SJCRH30 (cell line): Measurements from ENCODE around the gene ADPRHL1. TPM values are rescaled to one million over a fixed set of nuclear protein-coding genes. Genes with fewer than 3 reads are reported as not detected.
A peak's percentile ranks its signal among the peaks of the same experiment; 100 is the strongest.

Source experiments
- DNase-seq, 2 experiments: peaks; one replicate each; pipeline ENCODE4 v3.0.0-alpha.2; 2015 to 2020
- H3K27ac ChIP-seq: fragments of 250-450 bp; sonication (Bioruptor Pico); 2 replicates; pipeline ENCODE4 v1.5.1; 2020; ENCODE audit warnings: mild to moderate bottlenecking, moderate library complexity
- H3K27me3 ChIP-seq: fragments of 250-450 bp; sonication (Bioruptor Pico); 2 replicates; pipeline ENCODE4 v1.5.1; 2020; ENCODE audit warnings: mild to moderate bottlenecking, moderate library complexity
- H3K36me3 ChIP-seq: fragments of 250-450 bp; sonication (Bioruptor Pico); 2 replicates; pipeline ENCODE4 v1.5.1; 2020; ENCODE audit warnings: mild to moderate bottlenecking, moderate library complexity
- H3K4me1 ChIP-seq: fragments of 250-450 bp; sonication (Bioruptor Pico); 2 replicates; pipeline ENCODE4 v1.5.1; 2020; ENCODE audit warnings: mild to moderate bottlenecking, moderate library complexity
- H3K4me3 ChIP-seq: fragments of 250-450 bp; sonication (Bioruptor Pico); 2 replicates; pipeline ENCODE4 v1.5.1; 2020; ENCODE audit warnings: mild to moderate bottlenecking, moderate library complexity
- H3K9me3 ChIP-seq: fragments of 250-450 bp; sonication (Bioruptor Pico); replicated peaks from 2 replicates; pipeline ENCODE4 v1.5.1; 2020; ENCODE audit warnings: mild to moderate bottlenecking, moderate library complexity
- total RNA-seq: library from RNA; depleted of rRNA; stranded (reverse); fragments of >200 nt; shearing (Covaris generic); gene quantifications from 2 replicates; pipeline ENCODE4 v1.2.3, GENCODE V29; 2014

Gene ADPRHL1
- total RNA-seq, 1 experiment from 2014 or later = 2.2 TPM

DNA sequence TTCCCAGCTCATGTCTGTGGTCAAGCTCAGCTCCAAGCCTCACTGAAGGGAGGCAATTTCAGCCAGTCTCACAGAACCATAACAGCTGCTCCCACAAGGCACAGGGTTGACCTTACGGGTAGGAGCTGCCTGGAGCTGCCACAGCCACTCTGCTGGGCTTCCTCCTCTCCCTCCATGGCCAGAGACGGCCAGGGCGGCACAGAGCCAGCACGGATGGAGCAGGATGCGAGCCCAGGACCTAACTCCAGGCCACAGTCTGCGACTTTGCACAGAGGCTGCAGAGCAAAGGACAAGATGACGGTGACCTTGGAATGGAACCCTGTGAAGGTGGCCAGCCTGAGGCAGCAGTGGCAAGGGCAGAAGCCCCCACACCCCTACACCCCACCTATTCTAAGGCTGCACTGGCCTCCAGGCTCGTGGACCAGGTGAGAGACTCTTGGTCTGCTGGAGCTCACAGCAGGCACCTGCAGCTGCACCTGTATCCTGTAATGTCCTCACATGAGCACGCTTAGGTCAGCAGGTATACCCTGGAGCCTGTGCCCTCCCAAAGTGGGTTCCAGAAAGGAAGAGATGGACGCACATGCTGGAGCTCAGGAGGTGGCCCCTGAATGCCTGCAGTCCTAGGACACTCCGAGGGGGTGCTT, 29.6 kb downstream of the ADPRHL1 start:
- Histone ChIP-seq H3K4me3 (no peak overlapping the region), H3K9me3 (no peaks in the 10 kb centered on the region)
- DNase-seq = peak in 1 of 2 experiments; percentile 32

DNA sequence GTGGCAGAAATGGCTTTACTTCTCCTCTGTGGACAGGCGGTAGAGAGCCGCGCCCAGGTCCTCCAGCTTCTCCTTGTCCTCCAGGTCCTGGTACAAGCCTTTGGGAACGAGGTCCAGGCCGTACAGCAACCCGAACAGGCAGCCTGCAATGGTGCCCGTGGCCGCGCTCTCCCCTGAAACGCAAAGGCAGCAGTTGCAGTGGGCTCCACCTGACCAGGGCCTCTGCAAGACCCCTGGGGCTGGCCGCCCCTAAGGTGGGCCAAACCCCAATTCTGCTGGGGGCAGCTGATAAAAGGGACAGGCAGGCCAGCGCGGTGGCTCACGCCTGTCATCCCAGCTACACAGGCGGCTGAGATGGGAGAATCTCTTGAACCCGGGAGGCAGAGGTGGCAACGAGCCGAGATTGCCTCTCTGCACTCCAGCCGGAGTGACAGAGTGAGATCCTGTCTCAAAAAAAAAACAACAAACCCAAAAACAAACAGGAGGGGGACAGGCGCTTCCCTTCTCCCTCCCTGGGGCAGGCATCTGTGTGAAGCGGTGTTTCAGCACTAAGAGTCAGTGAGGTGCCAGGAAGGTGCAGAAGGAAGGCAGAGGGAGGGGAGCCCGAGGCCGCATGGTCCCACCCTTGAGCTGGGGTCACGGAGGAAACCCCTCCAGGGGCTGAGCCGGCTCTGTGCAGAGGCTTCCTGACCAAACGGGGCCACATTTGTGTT, 30.3 kb downstream of the ADPRHL1 start:
- no peak for DNase-seq
- no peaks in the 10 kb centered on the region for H3K27me3 ChIP-seq
- H3K4me1 ChIP-seq = peaks cover 11% of the 10 kb centered on the region; the same call in 1 of the 2 replicates
- no peak overlapping the region for H3K4me3 ChIP-seq
- H3K9me3 ChIP-seq = no peaks in the 10 kb centered on the region
- no peaks in the 10 kb centered on the region for H3K36me3 ChIP-seq
- no peak overlapping the region for H3K27ac ChIP-seq

More for the DNA sequence above, 29.6 kb downstream of the ADPRHL1 start:
- Histone ChIP-seq H3K4me1 (peaks cover 11% of the 10 kb centered on the region; the same call in 1 of the 2 replicates), H3K27me3 (no peaks in the 10 kb centered on the region), H3K27ac (no peak overlapping the region), H3K36me3 (no peaks in the 10 kb centered on the region)

GRCh38 chr13:113421673-113422270, 31.5 kb downstream of the ADPRHL1 start:
- Histone ChIP-seq H3K4me3 (peak overlapping the region; percentile 2; the same call in 1 of the 2 replicates), H3K27ac (no peak overlapping the region), H3K4me1 (peaks cover 9% of the 10 kb centered on the region; the same call in 1 of the 2 replicates), H3K27me3 (no peaks in the 10 kb centered on the region), H3K36me3 (no peaks in the 10 kb centered on the region), H3K9me3 (no peaks in the 10 kb centered on the region)
- DNase-seq = no peak

DNA sequence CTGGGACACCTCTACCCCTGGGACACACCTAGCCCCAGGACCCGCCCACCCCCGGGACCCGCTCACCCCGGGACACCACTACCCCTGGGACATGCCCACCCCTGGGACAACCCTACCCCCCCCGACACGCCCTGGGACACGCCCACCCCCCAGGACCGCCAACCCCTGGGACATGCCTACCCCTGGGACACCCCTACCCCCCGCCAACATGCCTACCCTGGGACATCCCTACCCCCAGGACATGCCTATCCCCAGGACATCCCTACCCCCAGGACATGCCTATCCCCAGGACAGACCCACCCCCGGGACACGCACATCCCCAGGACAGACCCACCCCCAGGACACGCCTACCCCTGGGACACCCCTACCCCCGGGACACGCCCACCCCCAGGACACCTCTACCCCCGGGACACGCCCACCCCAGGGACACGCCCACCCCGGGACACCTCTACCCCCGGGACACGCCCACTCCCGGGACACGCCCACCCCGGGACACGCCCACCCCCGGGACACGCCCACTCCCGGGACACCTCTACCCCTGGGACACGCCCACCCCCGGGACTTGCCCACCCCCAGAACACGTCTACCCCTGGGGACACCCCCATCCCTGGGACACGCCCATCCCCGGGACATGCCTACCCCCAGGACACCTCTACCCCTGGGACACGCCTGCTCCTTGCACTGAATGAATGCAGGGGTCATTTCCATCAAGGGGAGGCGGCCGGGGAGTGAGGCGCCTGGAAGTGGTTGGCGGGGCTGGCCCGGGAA, 32.3 kb downstream of the ADPRHL1 start:
- no peaks in the 10 kb centered on the region for H3K27me3 ChIP-seq
- no peaks in the 10 kb centered on the region for H3K36me3 ChIP-seq
- no peak for DNase-seq
- H3K27ac ChIP-seq = no peak overlapping the region
- no peaks in the 10 kb centered on the region for H3K9me3 ChIP-seq
- no peak overlapping the region for H3K4me3 ChIP-seq
- peaks cover 9% of the 10 kb centered on the region; the same call in 1 of the 2 replicates for H3K4me1 ChIP-seq

GRCh38 chr13:113420232-113420631, 33.1 kb downstream of the ADPRHL1 start:
- Histone ChIP-seq H3K27me3 (no peaks in the 10 kb centered on the region), H3K27ac (no peak overlapping the region), H3K9me3 (no peaks in the 10 kb centered on the region), H3K36me3 (no peaks in the 10 kb centered on the region), H3K4me1 (peaks cover 7% of the 10 kb centered on the region; the same call in 1 of the 2 replicates), H3K4me3 (no peak overlapping the region)
- no peak for DNase-seq

DNA sequence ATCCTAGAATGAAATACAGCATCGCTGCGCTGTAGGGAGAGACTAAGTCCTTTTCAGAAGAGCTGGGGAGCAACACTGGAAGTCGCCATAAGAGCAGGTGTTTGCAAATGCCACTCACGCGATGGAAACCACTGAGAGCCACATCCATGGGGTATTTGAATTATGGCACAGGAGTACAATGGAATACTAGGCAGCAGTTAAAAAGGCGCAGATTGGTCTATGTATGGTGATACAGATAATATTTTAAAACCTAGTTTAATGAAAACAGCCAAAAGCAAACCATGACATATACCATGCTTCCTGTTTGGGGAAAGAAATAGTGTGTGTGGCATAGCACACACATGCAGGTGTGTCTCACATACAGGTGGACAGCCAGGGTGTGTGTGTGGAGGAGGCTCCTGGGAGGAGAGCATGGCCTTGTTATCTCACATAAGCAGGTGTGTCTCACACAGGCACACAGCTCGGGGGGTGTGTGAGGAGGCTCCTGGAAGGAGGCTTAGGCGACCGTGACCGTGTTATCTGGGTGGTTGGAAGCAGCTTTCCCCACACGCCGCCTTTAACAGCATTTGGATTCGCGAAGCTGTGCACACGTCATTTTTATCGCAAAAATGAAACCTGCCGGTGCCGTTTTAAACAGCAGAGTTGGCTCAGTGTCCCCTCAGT, 33.6 kb downstream of the ADPRHL1 start:
- H3K27me3 ChIP-seq = no peaks in the 10 kb centered on the region
- H3K4me3 ChIP-seq = no peak overlapping the region
- peaks cover 7% of the 10 kb centered on the region; the same call in 1 of the 2 replicates for H3K4me1 ChIP-seq
- no peaks in the 10 kb centered on the region for H3K9me3 ChIP-seq
- H3K36me3 ChIP-seq = no peaks in the 10 kb centered on the region
- H3K27ac ChIP-seq = no peak overlapping the region
- no peak for DNase-seq

- no peak overlapping the region for H3K27ac ChIP-seq
- no peak for DNase-seq
- no peak overlapping the region for H3K4me3 ChIP-seq
- no peaks in the 10 kb centered on the region for H3K36me3 ChIP-seq
- H3K9me3 ChIP-seq = no peaks in the 10 kb centered on the region
- no peaks in the 10 kb centered on the region for H3K27me3 ChIP-seq
- peaks cover 7% of the 10 kb centered on the region; the same call in 1 of the 2 replicates for H3K4me1 ChIP-seq
Measured at GRCh38 chr13:113418722-113419049, 34.6 kb downstream of the ADPRHL1 start.

GRCh38 chr13:113417836-113418721, 35.2 kb downstream of the ADPRHL1 start:
- no peak for DNase-seq
- H3K27me3 ChIP-seq = no peaks in the 10 kb centered on the region
- no peak overlapping the region for H3K4me3 ChIP-seq
- no peaks in the 10 kb centered on the region for H3K9me3 ChIP-seq
- no peak overlapping the region for H3K27ac ChIP-seq
- H3K4me1 ChIP-seq = peaks cover 7% of the 10 kb centered on the region; the same call in 1 of the 2 replicates
- H3K36me3 ChIP-seq = no peaks in the 10 kb centered on the region

GRCh38 chr13:113417008-113417751, 36.1 kb downstream of the ADPRHL1 start:
- Histone ChIP-seq H3K27me3 (no peaks in the 10 kb centered on the region), H3K9me3 (no peaks in the 10 kb centered on the region), H3K27ac (no peak overlapping the region), H3K4me3 (no peak overlapping the region), H3K4me1 (peaks cover 7% of the 10 kb centered on the region; the same call in 1 of the 2 replicates), H3K36me3 (no peaks in the 10 kb centered on the region)
- no peak for DNase-seq

DNA sequence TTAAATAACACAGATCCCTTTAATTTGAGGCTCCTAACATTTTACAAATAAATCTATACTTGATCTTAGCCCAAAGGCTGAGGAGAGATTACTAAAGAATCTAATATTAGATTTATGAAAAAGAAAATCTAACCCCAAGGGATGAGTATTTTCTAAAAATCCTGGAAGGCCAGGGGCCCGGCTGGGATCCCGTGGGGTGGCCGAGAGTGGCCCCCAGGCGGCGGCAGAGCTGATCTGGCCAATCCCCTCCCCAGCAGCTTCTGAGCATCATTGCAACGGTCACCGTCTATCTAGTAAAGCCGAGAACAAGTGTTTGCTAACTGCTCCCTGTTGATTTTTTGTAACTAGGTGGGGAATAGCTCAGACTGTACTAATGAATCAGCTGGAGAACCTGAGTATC, 37.5 kb downstream of the ADPRHL1 start:
- Histone ChIP-seq H3K4me3 (no peak overlapping the region), H3K36me3 (no peaks in the 10 kb centered on the region), H3K27ac (no peak overlapping the region), H3K27me3 (no peaks in the 10 kb centered on the region), H3K9me3 (no peaks in the 10 kb centered on the region), H3K4me1 (peaks cover 7% of the 10 kb centered on the region)
- DNase-seq = no peak

DNA sequence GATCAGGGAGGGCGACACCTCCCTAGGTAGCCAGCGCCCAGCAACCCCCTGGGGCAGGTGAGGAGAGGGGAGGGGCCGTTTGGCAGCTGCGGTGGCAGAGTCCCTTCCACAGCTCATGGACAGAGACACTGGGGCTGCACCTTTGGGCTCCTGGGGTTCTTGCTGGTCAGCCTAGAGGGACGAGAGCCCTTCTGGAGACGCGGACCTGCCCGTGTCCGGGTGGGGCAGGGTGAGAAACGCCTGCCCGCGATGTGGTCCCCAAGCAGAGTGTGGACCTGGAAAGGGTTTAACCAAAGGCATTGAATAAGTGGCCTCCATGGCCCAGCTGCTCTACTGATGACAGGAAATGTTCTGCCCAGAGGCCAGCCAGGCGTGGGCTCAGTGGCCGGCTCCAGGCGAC, 38.3 kb downstream of the ADPRHL1 start:
- no peaks in the 10 kb centered on the region for H3K27me3 ChIP-seq
- DNase-seq = no peak
- peaks cover 7% of the 10 kb centered on the region for H3K4me1 ChIP-seq
- no peak overlapping the region for H3K27ac ChIP-seq
- H3K36me3 ChIP-seq = no peaks in the 10 kb centered on the region
- H3K9me3 ChIP-seq = no peaks in the 10 kb centered on the region
- H3K4me3 ChIP-seq = no peak overlapping the region

DNA sequence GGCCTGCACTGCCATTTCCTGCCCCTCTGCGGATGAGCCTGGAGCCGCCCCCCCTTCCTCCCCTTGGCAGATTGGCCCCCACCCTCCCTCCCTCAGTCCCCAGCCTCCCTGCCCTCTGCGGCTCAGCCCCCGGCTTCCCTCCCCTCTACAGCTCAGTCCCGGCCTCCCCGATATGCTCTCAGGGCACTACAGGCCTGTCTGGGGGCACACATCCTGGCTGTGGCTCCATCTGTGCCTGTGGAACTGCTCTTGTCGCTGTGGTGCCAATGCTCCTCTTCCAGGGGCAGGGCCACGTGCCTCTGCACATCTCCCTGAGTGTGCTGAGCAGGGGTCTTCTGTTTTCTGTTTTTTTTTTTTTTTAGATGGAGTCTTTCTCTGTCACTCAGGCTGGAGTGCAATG, 39.0 kb downstream of the ADPRHL1 start:
- peaks cover 9% of the 10 kb centered on the region for H3K4me1 ChIP-seq
- H3K36me3 ChIP-seq = no peaks in the 10 kb centered on the region
- H3K4me3 ChIP-seq = no peak overlapping the region
- no peak overlapping the region for H3K27ac ChIP-seq
- no peaks in the 10 kb centered on the region for H3K9me3 ChIP-seq
- no peak for DNase-seq
- H3K27me3 ChIP-seq = no peaks in the 10 kb centered on the region

DNA sequence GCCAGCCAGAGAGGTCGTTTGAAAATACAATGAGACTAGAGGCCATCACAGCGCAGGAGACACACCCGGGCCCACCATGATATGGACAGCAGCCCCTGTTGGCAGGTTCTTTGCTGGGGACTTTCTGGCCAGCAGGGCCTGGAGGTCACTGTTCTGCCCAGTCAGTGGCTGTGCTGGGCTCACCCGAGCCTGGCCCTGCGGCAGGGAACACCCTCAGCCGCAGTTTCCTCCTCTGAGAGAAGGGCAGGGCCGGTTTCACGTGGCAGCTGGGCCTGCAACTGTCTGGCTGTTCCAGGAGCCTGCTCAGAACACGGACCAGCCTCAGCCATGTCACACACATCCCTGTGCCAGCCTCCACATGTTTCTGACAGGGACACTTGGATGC, 39.4 kb downstream of the ADPRHL1 start:
- DNase-seq = no peak
- Histone ChIP-seq H3K27me3 (no peaks in the 10 kb centered on the region), H3K4me3 (no peak overlapping the region), H3K4me1 (peaks cover 14% of the 10 kb centered on the region), H3K9me3 (no peaks in the 10 kb centered on the region), H3K36me3 (no peaks in the 10 kb centered on the region), H3K27ac (no peak overlapping the region)
